Activated CD4-positive, alpha-beta T cell treated with anti-CD3 and anti-CD28 coated beads, Interleukin-2, amount 10 ng/mL, durations not matched to agents 7 days and 5 days (primary cell): Measurements from ENCODE around the gene NOL3. TPM values are rescaled to one million over a fixed set of nuclear protein-coding genes. Genes with fewer than 3 reads are reported as not detected.
"Not testable (repeated sequence)": the region's sequence is repeated elsewhere in the genome, so short reads cannot be mapped to it uniquely, and the experiment has no call there.

ENCODE experiments used
- CTCF ChIA-PET: fragments of 350-600 bp; sonication (Branson Sonifier 250); formaldehyde crosslinking; loops from one replicate; lab custom pipeline; 2021; ENCODE audit warnings: antibody characterized with exemption; lab: Charles Lee
- POLR2A ChIA-PET: fragments of 350-600 bp; sonication (Branson Sonifier 250); formaldehyde crosslinking; loops from one replicate; lab custom pipeline; 2021; ENCODE audit warnings: antibody characterized with exemption; lab: Charles Lee
- DNase-seq: peaks from one replicate; pipeline ENCODE4 v3.0.0-alpha.2; 2020
- H3K27ac Mint-ChIP-seq: one replicate; pipeline ENCODE4 v1.8.0; 2021; ENCODE audit warnings: mild to moderate bottlenecking, moderate library complexity, mixed read lengths
- H3K27me3 Mint-ChIP-seq: one replicate; pipeline ENCODE4 v1.8.0; 2021; ENCODE audit warnings: mixed read lengths
- H3K36me3 Mint-ChIP-seq: one replicate; pipeline ENCODE4 v1.8.0; 2021; ENCODE audit warnings: low read depth, mixed read lengths
- H3K4me1 Mint-ChIP-seq: one replicate; pipeline ENCODE4 v1.8.0; 2021; ENCODE audit warnings: mixed read lengths
- H3K4me3 Mint-ChIP-seq: one replicate; pipeline ENCODE4 v1.8.0; 2021; ENCODE audit warnings: mild to moderate bottlenecking, moderate library complexity, mixed read lengths
- H3K9me3 Mint-ChIP-seq: one replicate; pipeline ENCODE4 v1.8.0; 2021; ENCODE audit warnings: mixed read lengths
- total RNA-seq, 2 experiments: library from RNA; stranded (reverse); gene quantifications; one replicate each; pipeline ENCODE4 v1.2.3, GENCODE V29; 2021

NOL3 gene
- total RNA-seq = 10 to 100 TPM in 1 of 2 experiments, 1 to 10 TPM in 1; 8.9 to 13.3 TPM

DNA sequence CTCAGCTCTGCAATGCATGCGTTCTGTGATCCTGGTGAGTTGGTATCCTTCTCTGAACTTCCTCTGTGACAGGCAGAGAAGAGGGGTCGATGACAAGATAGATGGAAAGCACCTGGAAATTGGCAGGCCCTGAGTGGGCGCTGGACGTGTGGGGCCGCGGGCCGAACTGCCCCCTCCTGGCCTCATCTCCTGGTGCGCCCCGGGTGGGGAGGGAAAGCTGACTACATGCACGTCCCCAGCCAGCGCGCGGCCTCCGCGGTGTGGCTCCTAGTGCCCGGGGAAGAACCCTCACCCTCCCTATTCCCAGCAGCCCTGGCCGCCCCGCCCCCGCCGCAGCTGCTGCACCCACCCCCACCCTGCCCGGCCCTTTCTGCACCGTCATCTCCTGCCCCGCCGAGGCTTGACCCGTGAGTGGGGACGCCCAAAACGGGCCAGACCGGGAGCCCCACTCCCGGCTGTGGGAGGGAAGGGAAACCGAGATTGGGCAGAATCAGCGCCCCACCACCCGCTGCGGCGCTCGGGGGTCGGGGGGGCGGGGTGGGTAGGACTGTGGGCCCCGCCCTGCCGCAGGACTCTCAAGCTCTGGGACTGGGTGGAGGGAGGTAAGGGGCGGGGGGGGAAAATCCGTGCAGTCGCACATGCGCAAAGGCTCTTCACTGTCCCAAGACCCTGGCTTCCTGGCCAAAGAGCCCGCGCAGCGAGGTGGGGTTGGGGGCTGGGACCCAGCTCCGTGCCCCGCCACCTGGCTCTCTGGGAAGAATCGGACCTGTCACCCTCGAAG is at the start of gene NOL3:
TSS of gene NOL3 (plus strand) at position 371 of the 781 bp plus-strand sequence.
- peak; percentile 46 for DNase-seq
- Mint-ChIP-seq H3K4me3 (peak within 1 kb of the TSS; percentile 59), H3K27ac (no peak within 1 kb of the TSS), H3K27me3 (peaks cover 60% of the 10 kb centered on the region), H3K9me3 (no peaks in the 10 kb centered on the region), H3K4me1 (peaks cover 46% of the 10 kb centered on the region), H3K36me3 (peaks cover 17% of the 10 kb centered on the region)
- ChIA-PET CTCF (interaction anchor here (0.7 to 11.2 kb wide), 8 partner anchors 10 to 217 kb away, joined by 3 to 137 read pairs (median 5); partner anchors contain the start of genes FBXL8, FHOD1 and TRADD), POLR2A (interaction anchor here (1.0 kb wide), 1 partner anchor 12 kb away, joined by 3 read pairs; no protein-coding TSS in a partner anchor)

GRCh38 chr16:67122799-67123198 is 47.5 kb upstream of the NOL3 start:
- POLR2A ChIA-PET, H3K4me3 Mint-ChIP-seq, H3K4me1 Mint-ChIP-seq, H3K27me3 Mint-ChIP-seq, CTCF ChIA-PET, H3K9me3 Mint-ChIP-seq, DNase-seq, H3K27ac Mint-ChIP-seq: not testable (repeated sequence)
- peaks cover 29% of the 10 kb centered on the region for H3K36me3 Mint-ChIP-seq

DNA sequence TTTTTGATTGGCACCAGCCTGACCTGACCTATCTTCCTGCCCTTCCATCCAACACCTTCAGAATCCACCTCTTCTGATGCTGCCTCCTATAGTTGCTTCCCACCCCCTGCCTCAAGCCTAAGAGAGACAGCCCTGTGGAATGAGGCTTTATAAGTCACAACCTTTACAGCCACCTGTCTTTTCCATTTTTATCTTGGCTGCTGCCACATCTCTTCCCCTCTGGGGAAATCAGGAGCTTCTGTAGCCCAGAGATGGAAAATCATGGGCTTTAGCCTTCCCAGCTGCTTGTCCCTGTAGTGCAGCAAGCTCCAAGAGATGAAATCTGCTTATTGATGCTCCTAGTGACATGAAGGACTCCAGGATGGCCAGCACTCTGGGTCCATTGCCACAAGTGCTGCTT is 41.9 kb upstream of the NOL3 start:
- ChIA-PET CTCF (interaction anchor here (0.7 to 1.7 kb wide), 9 partner anchors 9 to 181 kb away, joined by 3 to 7 read pairs (median 4); no protein-coding TSS in a partner anchor), POLR2A (no interaction called here)
- no peak for DNase-seq

GRCh38 chr16:67128887-67129286 is 41.5 kb upstream of the NOL3 start:
- Mint-ChIP-seq H3K27me3 (no peaks in the 10 kb centered on the region), H3K4me3 (no peak overlapping the region), H3K36me3 (peaks cover 22% of the 10 kb centered on the region), H3K27ac (no peak overlapping the region), H3K4me1 (no peaks in the 10 kb centered on the region), H3K9me3 (no peaks in the 10 kb centered on the region)
- CTCF ChIA-PET = interaction anchor here (0.7 to 1.7 kb wide), 10 partner anchors 8 to 182 kb away, joined by 3 to 7 read pairs (median 4); no protein-coding TSS in a partner anchor
- no peak for DNase-seq
- POLR2A ChIA-PET = no interaction called here

More for the DNA sequence above, 41.9 kb upstream of the NOL3 start:
- no peak overlapping the region for H3K27ac Mint-ChIP-seq
- no peaks in the 10 kb centered on the region for H3K9me3 Mint-ChIP-seq
- no peaks in the 10 kb centered on the region for H3K27me3 Mint-ChIP-seq
- no peaks in the 10 kb centered on the region for H3K4me1 Mint-ChIP-seq
- peaks cover 27% of the 10 kb centered on the region for H3K36me3 Mint-ChIP-seq
- H3K4me3 Mint-ChIP-seq = no peak overlapping the region

DNA sequence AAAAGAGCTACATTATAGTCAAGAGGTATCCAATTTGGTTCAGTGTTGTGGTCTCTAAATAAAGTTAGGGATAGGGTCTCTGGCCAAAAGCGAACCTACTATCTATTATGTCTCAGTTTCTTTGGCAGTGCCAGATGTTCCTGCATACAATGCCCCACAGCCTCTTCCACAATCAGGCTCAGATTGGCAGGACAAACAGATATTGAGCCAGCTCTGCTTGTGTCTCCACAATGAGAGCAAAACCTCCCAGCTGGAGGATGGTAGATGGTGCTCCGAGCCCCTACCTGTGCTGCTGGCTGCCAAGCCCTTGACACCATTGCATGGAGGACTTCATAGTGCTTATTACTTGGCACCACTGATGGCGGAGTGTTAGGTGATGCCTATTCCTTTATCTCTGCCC is 40.9 kb upstream of the NOL3 start:
- no peaks in the 10 kb centered on the region for H3K9me3 Mint-ChIP-seq
- no peaks in the 10 kb centered on the region for H3K4me1 Mint-ChIP-seq
- H3K27me3 Mint-ChIP-seq = no peaks in the 10 kb centered on the region
- POLR2A ChIA-PET = no interaction called here
- CTCF ChIA-PET = interaction anchor here (0.6 to 1.9 kb wide), 12 partner anchors 8 to 1095 kb away, joined by 3 to 7 read pairs (median 3); no protein-coding TSS in a partner anchor
- H3K36me3 Mint-ChIP-seq = peaks cover 22% of the 10 kb centered on the region
- no peak overlapping the region for H3K4me3 Mint-ChIP-seq
- DNase-seq = no peak
- H3K27ac Mint-ChIP-seq = no peak overlapping the region

DNA sequence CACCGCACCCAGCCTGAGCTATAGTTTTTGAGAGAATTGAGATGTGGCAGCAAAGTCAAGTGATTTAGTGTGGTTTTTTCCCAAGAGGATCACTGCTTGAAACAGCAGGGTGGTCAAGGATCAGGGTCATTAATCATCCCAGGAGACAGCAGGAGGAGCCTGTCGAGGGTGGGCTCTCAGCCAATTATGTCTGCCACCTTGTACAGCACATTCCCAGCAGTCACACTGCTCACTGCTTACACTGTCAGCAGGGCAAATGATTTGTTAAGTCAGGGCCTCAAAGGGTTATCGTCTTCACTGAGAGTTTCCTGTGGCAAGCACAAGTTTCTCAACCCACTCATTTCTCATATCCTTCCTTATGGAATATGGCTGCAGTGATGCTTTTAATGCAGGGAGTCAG is 32.7 kb upstream of the NOL3 start:
- DNase-seq = no peak
- H3K4me1 Mint-ChIP-seq = no peaks in the 10 kb centered on the region
- peaks cover 12% of the 10 kb centered on the region for H3K36me3 Mint-ChIP-seq
- no peaks in the 10 kb centered on the region for H3K27me3 Mint-ChIP-seq
- ChIA-PET CTCF (interaction anchor here (0.6 to 3.7 kb wide), 4 partner anchors 9 to 120 kb away, joined by 3 to 18 read pairs (median 8); no protein-coding TSS in a partner anchor), POLR2A (no interaction called here)
- H3K27ac Mint-ChIP-seq = no peak overlapping the region
- H3K4me3 Mint-ChIP-seq = no peak overlapping the region
- no peaks in the 10 kb centered on the region for H3K9me3 Mint-ChIP-seq

DNA sequence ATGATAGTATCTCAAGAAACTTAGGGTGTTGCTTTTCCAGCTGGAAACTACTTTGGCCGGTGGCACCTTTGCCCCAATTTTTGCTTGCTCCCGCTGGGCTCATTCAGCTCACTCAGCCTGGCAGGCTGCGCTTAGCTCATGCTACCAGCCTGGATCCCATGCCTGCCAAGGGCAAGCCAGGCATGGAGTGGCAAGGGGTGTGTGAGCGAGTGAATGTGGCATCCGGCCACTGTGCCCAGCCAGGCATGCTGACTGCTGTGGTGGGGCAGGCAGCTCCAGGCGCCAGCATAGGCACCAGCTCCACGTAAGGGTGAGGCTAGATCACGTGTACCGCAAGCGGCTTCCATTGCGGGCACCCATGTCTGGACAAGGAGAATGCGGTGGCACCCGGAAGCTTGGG is 28.9 kb upstream of the NOL3 start:
- Mint-ChIP-seq H3K4me3 (no peak overlapping the region), H3K27ac (no peak overlapping the region), H3K4me1 (no peaks in the 10 kb centered on the region), H3K36me3 (peaks cover 16% of the 10 kb centered on the region), H3K27me3 (no peaks in the 10 kb centered on the region), H3K9me3 (no peaks in the 10 kb centered on the region)
- DNase-seq = no peak
- ChIA-PET POLR2A (no interaction called here), CTCF (interaction anchor here (0.6 to 3.6 kb wide), 9 partner anchors 9 to 380 kb away, joined by 3 to 12 read pairs (median 6); partner anchors contain the start of genes B3GNT9, FBXL8 and TRADD)

- no peak overlapping the region for H3K4me3 Mint-ChIP-seq
- no peaks in the 10 kb centered on the region for H3K27me3 Mint-ChIP-seq
- no peaks in the 10 kb centered on the region for H3K4me1 Mint-ChIP-seq
- CTCF ChIA-PET = interaction anchor here (0.5 to 3.6 kb wide), 5 partner anchors 9 to 36 kb away, joined by 3 to 11 read pairs (median 4); partner anchors contain the start of genes B3GNT9, FBXL8 and TRADD
- H3K9me3 Mint-ChIP-seq = no peaks in the 10 kb centered on the region
- peaks cover 20% of the 10 kb centered on the region for H3K36me3 Mint-ChIP-seq
- H3K27ac Mint-ChIP-seq = no peak overlapping the region
- no peak for DNase-seq
- POLR2A ChIA-PET = interaction anchor here (0.6 kb wide), 1 partner anchor 105 kb away, joined by 5 read pairs; no protein-coding TSS in a partner anchor
Measured at GRCh38 chr16:67142342-67142741, 28.0 kb upstream of the NOL3 start.

GRCh38 chr16:67144943-67145342 is 25.4 kb upstream of the NOL3 start:
- no peaks in the 10 kb centered on the region for H3K27me3 Mint-ChIP-seq
- H3K27ac Mint-ChIP-seq = no peak overlapping the region
- H3K36me3 Mint-ChIP-seq = peaks cover 32% of the 10 kb centered on the region
- H3K4me1 Mint-ChIP-seq = peaks cover 3% of the 10 kb centered on the region
- no peak for DNase-seq
- CTCF ChIA-PET = interaction anchor here (0.9 to 3.2 kb wide), 4 partner anchors 8 to 127 kb away, joined by 4 to 19 read pairs (median 5); no protein-coding TSS in a partner anchor
- H3K9me3 Mint-ChIP-seq = no peaks in the 10 kb centered on the region
- POLR2A ChIA-PET = interaction anchor here (0.6 kb wide), 1 partner anchor 82 kb away, joined by 3 read pairs; no protein-coding TSS in a partner anchor
- no peak overlapping the region for H3K4me3 Mint-ChIP-seq

- DNase-seq = no peak
- Mint-ChIP-seq H3K27ac (no peak overlapping the region), H3K36me3 (peaks cover 32% of the 10 kb centered on the region), H3K4me1 (peaks cover 3% of the 10 kb centered on the region), H3K27me3 (no peaks in the 10 kb centered on the region), H3K4me3 (no peak overlapping the region), H3K9me3 (no peaks in the 10 kb centered on the region)
- CTCF ChIA-PET = interaction anchor here (0.9 to 3.2 kb wide), 3 partner anchors 9 to 128 kb away, joined by 4 to 19 read pairs (median 6); no protein-coding TSS in a partner anchor
- POLR2A ChIA-PET = no interaction called here
Measured at GRCh38 chr16:67145746-67146145, 24.6 kb upstream of the NOL3 start.

GRCh38 chr16:67146523-67147357 is 23.6 kb upstream of the NOL3 start:
- ChIA-PET CTCF (interaction anchor here (1.8 to 3.2 kb wide), 2 partner anchors 8 to 129 kb away, joined by 6 to 19 read pairs; no protein-coding TSS in a partner anchor), POLR2A (no interaction called here)
- peaks cover 12% of the 10 kb centered on the region for H3K4me1 Mint-ChIP-seq
- no peak overlapping the region for H3K27ac Mint-ChIP-seq
- no peak overlapping the region for H3K4me3 Mint-ChIP-seq
- no peak for DNase-seq
- peaks cover 1% of the 10 kb centered on the region for H3K27me3 Mint-ChIP-seq
- H3K9me3 Mint-ChIP-seq = no peaks in the 10 kb centered on the region
- H3K36me3 Mint-ChIP-seq = peaks cover 29% of the 10 kb centered on the region
